T-helper 17 cell (primary cell): ENCODE results near the gene PHOSPHO1. TPM values are rescaled to one million over a fixed set of nuclear protein-coding genes. Genes with fewer than 3 reads are reported as not detected.

Source experiments
- ATAC-seq: fragments of 150-1000 bp; cut with Tn5 transposase; 2 replicates; pipeline ENCODE4 v1.10.0; 2021; ENCODE audit warnings: mild to moderate bottlenecking, moderate library complexity
- DNase-seq, 3 donors: peaks; one replicate each; pipeline versions ENCODE4 v3.0.0 to v3.0.0-alpha.2; 2020 to 2021
- H3K9me3 ChIP-seq: one replicate; pipeline ENCODE4 v1.7.0; 2013; ENCODE audit warnings: low read length, mild to moderate bottlenecking; ENCODE audit not compliant: control insufficient read depth, poor library complexity, severe bottlenecking
- H3K27ac Mint-ChIP-seq: one replicate; pipeline ENCODE4 v1.8.0; 2022; ENCODE audit warnings: mild to moderate bottlenecking, moderate library complexity, mixed read lengths
- H3K27me3 Mint-ChIP-seq: one replicate; pipeline ENCODE4 v1.8.0; 2022; ENCODE audit warnings: mixed read lengths
- H3K36me3 Mint-ChIP-seq: one replicate; pipeline ENCODE4 v1.8.0; 2022; ENCODE audit warnings: low read depth, mixed read lengths
- H3K4me1 Mint-ChIP-seq: one replicate; pipeline ENCODE4 v1.8.0; 2022; ENCODE audit warnings: mild to moderate bottlenecking, mixed read lengths
- H3K4me3 Mint-ChIP-seq: one replicate; pipeline ENCODE4 v1.8.0; 2022; ENCODE audit warnings: mild to moderate bottlenecking, moderate library complexity, mixed read lengths
- total RNA-seq, 4 donors: library from RNA in 2 of 4; stranded (reverse) in 2 of 4; gene quantifications; one replicate each; pipeline ENCODE4 v1.2.3 and lab custom pipeline; 2022 to 2026

The PHOSPHO1 gene
- total RNA-seq, 2 donors from 2014 or later = not detected

DNA sequence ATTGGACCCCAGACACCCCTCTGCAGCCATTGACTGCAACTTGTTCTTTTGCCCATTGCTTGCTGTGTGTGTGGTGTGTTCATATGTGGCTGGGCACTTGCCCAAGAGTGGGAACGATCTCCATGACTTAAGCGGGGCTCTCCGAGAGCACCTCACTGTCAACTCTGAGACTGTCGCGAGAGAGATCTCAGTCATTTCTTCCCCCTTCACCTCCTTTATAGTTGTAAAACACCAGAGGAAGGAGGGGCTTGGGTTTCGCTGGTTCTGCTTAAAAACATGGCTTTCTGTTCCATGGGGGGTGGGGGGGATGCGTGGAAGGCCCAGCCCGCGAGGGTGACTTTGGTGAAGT, 7.4 kb downstream of the PHOSPHO1 start:
- Mint-ChIP-seq H3K27ac (peak overlapping the region; percentile 72), H3K36me3 (no peaks in the 10 kb centered on the region), H3K4me3 (peak overlapping the region; percentile 89), H3K4me1 (peaks cover 35% of the 10 kb centered on the region), H3K27me3 (no peaks in the 10 kb centered on the region)
- no peak for ATAC-seq
- DNase-seq = no peak
- H3K9me3 ChIP-seq = no peaks in the 10 kb centered on the region

- peaks cover 1% of the 10 kb centered on the region for H3K36me3 Mint-ChIP-seq
Observed at GRCh38 chr17:49219987-49220386, 10.6 kb downstream of the PHOSPHO1 start.

DNA sequence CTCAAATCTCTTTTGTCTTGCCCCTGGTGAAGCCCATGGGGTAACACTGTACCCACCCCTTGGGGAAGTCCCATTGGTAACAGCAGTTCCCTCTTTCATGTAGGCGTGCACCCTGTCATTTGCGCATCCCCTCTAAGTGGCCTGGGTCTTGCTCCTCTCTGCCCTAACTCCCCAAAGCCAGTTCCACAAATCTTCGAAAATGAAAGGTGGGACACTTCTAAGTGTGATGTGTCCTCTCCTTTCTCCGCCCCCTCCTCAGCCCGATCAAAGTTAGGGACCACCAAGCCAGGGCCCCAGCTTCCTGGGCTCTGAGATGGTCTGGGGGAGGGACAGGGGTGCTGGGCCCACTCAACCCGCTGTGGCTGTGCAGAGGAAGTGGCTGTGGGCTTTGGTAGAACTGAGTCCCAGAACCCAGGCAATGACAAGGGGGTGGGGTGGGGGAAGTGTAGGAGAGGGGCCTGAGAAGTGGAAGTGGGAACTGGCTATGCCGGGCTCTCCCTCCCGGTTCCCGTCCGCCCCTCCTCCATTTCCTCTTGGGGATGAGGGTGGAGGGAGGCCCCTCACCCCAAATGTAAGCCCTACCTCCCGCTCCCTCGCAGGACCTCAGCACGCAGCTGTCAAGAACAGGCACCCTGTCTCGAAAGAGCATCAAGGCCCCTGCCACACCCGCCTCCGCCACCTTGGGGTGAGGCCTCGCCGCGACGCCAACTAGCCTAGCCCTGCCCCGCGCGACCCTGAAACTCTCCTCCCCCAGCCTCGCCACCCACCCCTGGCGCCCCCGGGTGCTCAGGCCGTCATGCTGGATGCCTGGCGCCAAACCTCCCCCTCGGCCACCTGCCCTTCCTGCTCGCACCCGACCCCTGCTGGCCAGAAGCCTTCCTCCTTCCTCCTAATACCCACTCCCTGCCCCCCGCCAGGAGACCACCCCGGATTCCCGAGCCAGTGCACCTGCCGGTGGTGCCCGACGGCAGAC, 11.4 kb downstream of the PHOSPHO1 start:
- peak overlapping the region; percentile 96 for H3K27ac Mint-ChIP-seq
- H3K9me3 ChIP-seq = no peaks in the 10 kb centered on the region
- H3K27me3 Mint-ChIP-seq = no peaks in the 10 kb centered on the region
- ATAC-seq = peak; percentile 77
- H3K4me1 Mint-ChIP-seq = peaks cover 49% of the 10 kb centered on the region
- H3K36me3 Mint-ChIP-seq = peaks cover 3% of the 10 kb centered on the region
- DNase-seq = peak in 1 of 3 donors; percentile 33
- peak overlapping the region; percentile 84 for H3K4me3 Mint-ChIP-seq

More at GRCh38 chr17:49219987-49220386, 10.6 kb downstream of the PHOSPHO1 start:
- ATAC-seq (no peak), DNase-seq (no peak)
- H3K9me3 ChIP-seq = no peaks in the 10 kb centered on the region
- H3K4me3 Mint-ChIP-seq = peak overlapping the region; percentile 65
- peaks cover 50% of the 10 kb centered on the region for H3K4me1 Mint-ChIP-seq
- H3K27me3 Mint-ChIP-seq = no peaks in the 10 kb centered on the region
- H3K27ac Mint-ChIP-seq = no peak overlapping the region

DNA sequence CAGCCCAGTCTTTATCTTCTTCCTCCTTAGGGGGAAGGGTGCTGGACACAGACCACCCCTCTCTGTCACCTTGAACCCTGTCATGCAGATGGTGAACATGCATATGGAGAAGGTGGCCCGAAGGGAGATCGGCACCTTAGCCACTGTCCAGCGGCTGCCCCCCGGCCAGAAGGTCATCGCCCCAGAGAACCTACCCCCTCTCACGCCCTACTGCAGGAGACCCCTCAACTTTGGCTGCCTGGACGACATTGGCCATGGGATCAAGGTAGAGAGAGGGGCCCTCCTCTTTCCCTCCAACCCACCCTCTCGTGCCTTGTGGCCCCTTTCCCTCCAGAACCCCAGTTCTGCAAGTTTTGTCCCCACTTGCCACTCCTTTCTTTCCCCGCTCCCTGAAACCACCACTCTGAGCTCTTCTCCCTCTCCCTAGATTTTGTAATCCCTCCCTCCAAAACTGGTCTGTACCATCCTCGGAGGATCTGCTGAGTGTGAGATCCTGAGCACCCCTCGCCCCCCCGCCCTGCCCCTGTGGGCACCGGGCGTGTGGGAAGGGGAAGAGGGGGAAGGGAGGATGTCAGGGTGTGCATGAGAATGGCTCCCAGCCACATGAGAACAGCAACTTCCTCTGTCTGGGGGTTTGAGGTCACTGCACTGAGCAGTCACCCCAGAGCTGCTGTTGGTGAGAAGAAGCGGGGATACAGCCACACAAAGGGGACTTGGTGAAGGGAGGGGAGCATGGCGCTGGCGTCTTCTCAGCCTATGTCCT, 12.8 kb downstream of the PHOSPHO1 start:
- ATAC-seq (peak; percentile 88), DNase-seq (peak in 2 of 3 donors; percentile 47 to 55)
- peaks cover 3% of the 10 kb centered on the region for H3K36me3 Mint-ChIP-seq
- H3K27ac Mint-ChIP-seq = peak overlapping the region; percentile 96
- peak overlapping the region; percentile 91 for H3K4me3 Mint-ChIP-seq
- H3K27me3 Mint-ChIP-seq = no peaks in the 10 kb centered on the region
- no peaks in the 10 kb centered on the region for H3K9me3 ChIP-seq
- H3K4me1 Mint-ChIP-seq = peaks cover 53% of the 10 kb centered on the region

- no peak for DNase-seq
Observed at GRCh38 chr17:49216953-49217650, 13.5 kb downstream of the PHOSPHO1 start.

GRCh38 chr17:49216482-49216881, 14.1 kb downstream of the PHOSPHO1 start:
- Mint-ChIP-seq H3K4me3 (peak overlapping the region; percentile 91), H3K27me3 (no peaks in the 10 kb centered on the region), H3K27ac (peak overlapping the region; percentile 96), H3K36me3 (peaks cover 3% of the 10 kb centered on the region), H3K4me1 (peaks cover 59% of the 10 kb centered on the region)
- ATAC-seq (no peak), DNase-seq (no peak)
- H3K9me3 ChIP-seq = no peaks in the 10 kb centered on the region

More at GRCh38 chr17:49216953-49217650, 13.5 kb downstream of the PHOSPHO1 start:
- ATAC-seq = no peak
- H3K9me3 ChIP-seq = no peaks in the 10 kb centered on the region
- no peaks in the 10 kb centered on the region for H3K27me3 Mint-ChIP-seq
- H3K27ac Mint-ChIP-seq = peak overlapping the region; percentile 96
- peaks cover 3% of the 10 kb centered on the region for H3K36me3 Mint-ChIP-seq
- H3K4me3 Mint-ChIP-seq = peak overlapping the region; percentile 91
- H3K4me1 Mint-ChIP-seq = peaks cover 57% of the 10 kb centered on the region

- peak overlapping the region; percentile 60 for H3K4me3 Mint-ChIP-seq
- no peaks in the 10 kb centered on the region for H3K27me3 Mint-ChIP-seq
- DNase-seq (no peak), ATAC-seq (no peak)
- H3K4me1 Mint-ChIP-seq = peaks cover 69% of the 10 kb centered on the region
- no peaks in the 10 kb centered on the region for H3K9me3 ChIP-seq
- peaks cover 3% of the 10 kb centered on the region for H3K36me3 Mint-ChIP-seq
- H3K27ac Mint-ChIP-seq = peak overlapping the region; percentile 89
Observed at GRCh38 chr17:49214676-49215360, 15.8 kb downstream of the PHOSPHO1 start.

GRCh38 chr17:49213847-49214246, 16.7 kb downstream of the PHOSPHO1 start:
- DNase-seq (no peak), ATAC-seq (no peak)
- Mint-ChIP-seq H3K27me3 (no peaks in the 10 kb centered on the region), H3K27ac (peak overlapping the region; percentile 89), H3K4me1 (peaks cover 75% of the 10 kb centered on the region), H3K4me3 (peak overlapping the region; percentile 69), H3K36me3 (peaks cover 3% of the 10 kb centered on the region)
- no peaks in the 10 kb centered on the region for H3K9me3 ChIP-seq

GRCh38 chr17:49213399-49213798, 17.2 kb downstream of the PHOSPHO1 start:
- H3K27ac Mint-ChIP-seq = peak overlapping the region; percentile 89
- H3K27me3 Mint-ChIP-seq = no peaks in the 10 kb centered on the region
- peaks cover 3% of the 10 kb centered on the region for H3K36me3 Mint-ChIP-seq
- H3K4me1 Mint-ChIP-seq = peaks cover 76% of the 10 kb centered on the region
- ATAC-seq = no peak
- no peaks in the 10 kb centered on the region for H3K9me3 ChIP-seq
- no peak for DNase-seq
- H3K4me3 Mint-ChIP-seq = peak overlapping the region; percentile 69

- Mint-ChIP-seq H3K4me1 (peaks cover 57% of the 10 kb centered on the region), H3K27ac (peak within 1 kb of the TSS; percentile 94), H3K4me3 (peak within 1 kb of the TSS; percentile 97), H3K27me3 (no peaks in the 10 kb centered on the region), H3K36me3 (peaks cover 6% of the 10 kb centered on the region)
- DNase-seq (no peak), ATAC-seq (peak; percentile 92)
- H3K9me3 ChIP-seq = no peaks in the 10 kb centered on the region
Observed at GRCh38 chr17:49210158-49211029, 20.2 kb downstream of the PHOSPHO1 start, which contains the start of the genes ABI3 and GNGT2. Gene ABI3 (plus strand): TSS chr17:49210707. CDS start chr17:49210725, 18 bp downstream. Gene GNGT2 (minus strand): TSS chr17:49210574. CDS start chr17:49207422, 3,152 bp downstream.

DNA sequence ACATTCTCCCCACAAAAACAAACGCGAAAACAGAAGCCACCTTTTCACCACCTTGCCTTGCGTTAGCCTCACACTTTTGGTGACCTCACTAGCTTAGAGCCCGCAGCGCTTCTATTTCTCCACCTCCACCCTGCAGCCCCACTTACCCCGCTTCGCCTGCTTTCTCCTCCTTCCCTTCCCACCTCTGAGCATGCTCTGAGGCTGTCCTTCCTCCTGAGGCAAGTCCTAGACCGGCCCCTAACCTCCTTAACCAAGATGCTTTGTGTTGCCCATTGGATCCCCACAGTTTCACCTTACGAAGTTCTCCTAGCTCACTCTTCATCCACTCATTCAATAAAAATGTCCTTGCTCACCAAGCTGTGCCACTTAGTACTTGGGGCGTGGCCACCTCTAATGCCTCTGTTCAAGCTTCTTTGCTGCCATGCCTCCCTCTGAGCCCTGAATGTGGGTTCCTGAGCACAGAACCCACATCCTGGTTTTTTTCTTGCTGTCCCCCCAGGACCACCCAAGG, 21.5 kb downstream of the PHOSPHO1 start:
- peak overlapping the region; percentile 94 for H3K27ac Mint-ChIP-seq
- no peak for DNase-seq
- H3K4me3 Mint-ChIP-seq = peak overlapping the region; percentile 97

More for the DNA sequence above, 21.5 kb downstream of the PHOSPHO1 start:
- Mint-ChIP-seq H3K27me3 (no peaks in the 10 kb centered on the region), H3K36me3 (peaks cover 3% of the 10 kb centered on the region), H3K4me1 (peaks cover 49% of the 10 kb centered on the region)
- no peak for ATAC-seq
- no peaks in the 10 kb centered on the region for H3K9me3 ChIP-seq
